GM23338 (cell line): ENCODE measurements around the gene ZFR.

ENCODE experiments used
- EZH2 ChIP-seq: fragments of 200-600 bp; sonication (generic); IDR thresholded peaks from one replicate; pipeline ENCODE4 v1.8.0; 2017; ENCODE audit warnings: antibody characterized with exemption, mild to moderate bottlenecking, low read depth; ENCODE audit not compliant: unreplicated experiment
- EZH2phosphoT487 ChIP-seq: fragments of 200-600 bp; sonication (generic); IDR thresholded peaks from one replicate; pipeline ENCODE4 v1.8.1; 2018; ENCODE audit warnings: antibody characterized with exemption; ENCODE audit not compliant: unreplicated experiment
- JUNB ChIP-seq: IDR thresholded peaks from one replicate; pipeline ENCODE4 v1.6.1; 2016; ENCODE audit warnings: antibody characterized with exemption; ENCODE audit not compliant: unreplicated experiment
- POLR2AphosphoS5 ChIP-seq: IDR thresholded peaks from 2 replicates; pipeline ENCODE4 v1.6.1; 2016; ENCODE audit warnings: antibody characterized with exemption, low read depth
- STAT1 ChIP-seq: IDR thresholded peaks from one replicate; pipeline ENCODE4 v1.6.1; 2016; ENCODE audit warnings: antibody characterized with exemption; ENCODE audit not compliant: unreplicated experiment
- TF ChIP-seq, protein P1 (sequence below), 2 experiments: fragments of 200-600 bp in 1 of 2; sonication (generic) in 1 of 2; conservative IDR thresholded peaks; 2 replicates each; pipeline versions ENCODE4 v1.5.1 to v1.6.1; 2016 to 2017; ENCODE audit warnings: antibody characterized with exemption in 2 of 2, low read depth in 2 of 2, mild to moderate bottlenecking in 2 of 2, moderate library complexity in 1 of 2
- TF ChIP-seq, protein P2 (sequence below): IDR thresholded peaks from one replicate; pipeline ENCODE4 v1.6.1; 2018; ENCODE audit warnings: antibody characterized with exemption; ENCODE audit not compliant: unreplicated experiment

DNA sequence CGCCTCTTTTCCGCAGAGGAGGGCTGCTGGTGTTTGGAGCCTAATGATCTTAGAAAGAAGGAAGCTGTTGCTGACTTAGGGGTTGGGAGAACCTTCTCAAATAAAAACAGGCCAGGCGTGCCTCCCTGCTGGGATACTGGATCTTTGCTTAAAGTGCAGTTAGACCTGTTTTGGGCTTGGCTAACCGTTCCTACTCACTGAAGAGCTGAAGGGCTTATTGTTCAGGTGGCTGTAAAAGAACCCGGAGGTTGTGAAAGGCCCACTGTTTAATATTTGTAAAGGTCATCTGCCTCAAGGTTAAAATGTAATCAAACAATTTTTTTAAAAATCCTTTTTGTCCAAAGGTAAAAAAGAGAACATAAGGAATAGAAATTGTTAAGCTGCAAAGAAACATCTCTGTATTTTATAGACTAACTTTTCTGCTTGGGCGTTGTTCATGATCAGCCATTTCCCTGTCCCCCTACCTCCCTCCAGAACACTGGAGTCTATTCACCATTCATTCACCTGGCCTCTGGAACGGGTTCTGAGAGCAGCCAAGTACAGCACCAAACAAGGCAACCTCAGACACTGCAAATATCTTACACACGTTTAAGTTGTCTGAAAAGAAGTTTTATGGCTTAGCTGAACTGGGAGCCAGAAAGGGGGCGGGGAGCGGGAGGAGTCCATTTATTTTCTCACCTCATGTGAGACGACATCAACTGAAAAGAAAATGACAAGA lies 113.2 kb downstream of the ZFR start:
- TF ChIP-seq, protein P1, sequence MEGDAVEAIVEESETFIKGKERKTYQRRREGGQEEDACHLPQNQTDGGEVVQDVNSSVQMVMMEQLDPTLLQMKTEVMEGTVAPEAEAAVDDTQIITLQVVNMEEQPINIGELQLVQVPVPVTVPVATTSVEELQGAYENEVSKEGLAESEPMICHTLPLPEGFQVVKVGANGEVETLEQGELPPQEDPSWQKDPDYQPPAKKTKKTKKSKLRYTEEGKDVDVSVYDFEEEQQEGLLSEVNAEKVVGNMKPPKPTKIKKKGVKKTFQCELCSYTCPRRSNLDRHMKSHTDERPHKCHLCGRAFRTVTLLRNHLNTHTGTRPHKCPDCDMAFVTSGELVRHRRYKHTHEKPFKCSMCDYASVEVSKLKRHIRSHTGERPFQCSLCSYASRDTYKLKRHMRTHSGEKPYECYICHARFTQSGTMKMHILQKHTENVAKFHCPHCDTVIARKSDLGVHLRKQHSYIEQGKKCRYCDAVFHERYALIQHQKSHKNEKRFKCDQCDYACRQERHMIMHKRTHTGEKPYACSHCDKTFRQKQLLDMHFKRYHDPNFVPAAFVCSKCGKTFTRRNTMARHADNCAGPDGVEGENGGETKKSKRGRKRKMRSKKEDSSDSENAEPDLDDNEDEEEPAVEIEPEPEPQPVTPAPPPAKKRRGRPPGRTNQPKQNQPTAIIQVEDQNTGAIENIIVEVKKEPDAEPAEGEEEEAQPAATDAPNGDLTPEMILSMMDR (conservative IDR thresholded peaks at IDR 0.05; ENCODE audit: low read depth in 2 of 2) = no peak
- no peak for TF ChIP-seq EZH2
- TF ChIP-seq POLR2AphosphoS5 = no peak
- TF ChIP-seq EZH2phosphoT487 = no peak
- TF ChIP-seq, protein P2, sequence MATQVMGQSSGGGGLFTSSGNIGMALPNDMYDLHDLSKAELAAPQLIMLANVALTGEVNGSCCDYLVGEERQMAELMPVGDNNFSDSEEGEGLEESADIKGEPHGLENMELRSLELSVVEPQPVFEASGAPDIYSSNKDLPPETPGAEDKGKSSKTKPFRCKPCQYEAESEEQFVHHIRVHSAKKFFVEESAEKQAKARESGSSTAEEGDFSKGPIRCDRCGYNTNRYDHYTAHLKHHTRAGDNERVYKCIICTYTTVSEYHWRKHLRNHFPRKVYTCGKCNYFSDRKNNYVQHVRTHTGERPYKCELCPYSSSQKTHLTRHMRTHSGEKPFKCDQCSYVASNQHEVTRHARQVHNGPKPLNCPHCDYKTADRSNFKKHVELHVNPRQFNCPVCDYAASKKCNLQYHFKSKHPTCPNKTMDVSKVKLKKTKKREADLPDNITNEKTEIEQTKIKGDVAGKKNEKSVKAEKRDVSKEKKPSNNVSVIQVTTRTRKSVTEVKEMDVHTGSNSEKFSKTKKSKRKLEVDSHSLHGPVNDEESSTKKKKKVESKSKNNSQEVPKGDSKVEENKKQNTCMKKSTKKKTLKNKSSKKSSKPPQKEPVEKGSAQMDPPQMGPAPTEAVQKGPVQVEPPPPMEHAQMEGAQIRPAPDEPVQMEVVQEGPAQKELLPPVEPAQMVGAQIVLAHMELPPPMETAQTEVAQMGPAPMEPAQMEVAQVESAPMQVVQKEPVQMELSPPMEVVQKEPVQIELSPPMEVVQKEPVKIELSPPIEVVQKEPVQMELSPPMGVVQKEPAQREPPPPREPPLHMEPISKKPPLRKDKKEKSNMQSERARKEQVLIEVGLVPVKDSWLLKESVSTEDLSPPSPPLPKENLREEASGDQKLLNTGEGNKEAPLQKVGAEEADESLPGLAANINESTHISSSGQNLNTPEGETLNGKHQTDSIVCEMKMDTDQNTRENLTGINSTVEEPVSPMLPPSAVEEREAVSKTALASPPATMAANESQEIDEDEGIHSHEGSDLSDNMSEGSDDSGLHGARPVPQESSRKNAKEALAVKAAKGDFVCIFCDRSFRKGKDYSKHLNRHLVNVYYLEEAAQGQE = no peak
- TF ChIP-seq STAT1 = no peak
- TF ChIP-seq JUNB = no peak
